Stimulated activated CD8-positive, alpha-beta memory T cell treated with anti-CD3 and anti-CD28 coated beads, Interleukin-12 subunit alpha, Interleukin-12 subunit beta, amount 100 ng/mL, for 4 hours (primary cell): ENCODE measurements around the gene CD68.

Source experiments
- DNase-seq: peaks from one replicate; pipeline ENCODE4 v3.0.0-alpha.2; 2020; ENCODE audit warnings: low read depth

CD68 gene, protein sequence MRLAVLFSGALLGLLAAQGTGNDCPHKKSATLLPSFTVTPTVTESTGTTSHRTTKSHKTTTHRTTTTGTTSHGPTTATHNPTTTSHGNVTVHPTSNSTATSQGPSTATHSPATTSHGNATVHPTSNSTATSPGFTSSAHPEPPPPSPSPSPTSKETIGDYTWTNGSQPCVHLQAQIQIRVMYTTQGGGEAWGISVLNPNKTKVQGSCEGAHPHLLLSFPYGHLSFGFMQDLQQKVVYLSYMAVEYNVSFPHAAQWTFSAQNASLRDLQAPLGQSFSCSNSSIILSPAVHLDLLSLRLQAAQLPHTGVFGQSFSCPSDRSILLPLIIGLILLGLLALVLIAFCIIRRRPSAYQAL

DNA sequence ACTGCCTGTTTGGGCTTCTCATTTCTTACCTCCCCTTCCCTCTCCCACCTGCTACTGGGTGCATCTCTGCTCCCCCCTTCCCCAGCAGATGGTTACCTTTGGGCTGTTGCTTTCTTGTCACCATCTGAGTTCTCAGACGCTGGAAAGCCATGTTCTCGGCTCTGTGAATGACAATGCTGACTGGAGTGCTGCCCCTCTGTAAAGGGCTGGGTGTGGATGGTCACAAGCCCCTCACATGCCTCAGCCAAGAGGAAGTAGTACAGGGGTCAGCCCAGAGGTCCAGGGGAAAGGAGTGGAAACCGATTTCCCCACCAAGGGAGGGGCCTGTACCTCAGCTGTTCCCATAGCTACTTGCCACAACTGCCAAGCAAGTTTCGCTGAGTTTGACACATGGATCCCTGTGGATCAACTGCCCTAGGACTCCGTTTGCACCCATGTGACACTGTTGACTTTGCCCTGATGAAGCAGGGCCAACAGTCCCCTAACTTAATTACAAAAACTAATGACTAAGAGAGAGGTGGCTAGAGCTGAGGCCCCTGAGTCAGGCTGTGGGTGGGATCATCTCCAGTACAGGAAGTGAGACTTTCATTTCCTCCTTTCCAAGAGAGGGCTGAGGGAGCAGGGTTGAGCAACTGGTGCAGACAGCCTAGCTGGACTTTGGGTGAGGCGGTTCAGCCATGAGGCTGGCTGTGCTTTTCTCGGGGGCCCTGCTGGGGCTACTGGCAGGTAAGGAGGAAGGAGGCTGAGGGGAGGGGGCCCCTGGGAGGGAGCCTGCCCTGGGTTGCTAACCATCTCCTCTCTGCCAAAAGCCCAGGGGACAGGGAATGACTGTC is at the start of gene CD68:
CD68 (plus strand) TSS at position 638 of the 833 bp plus-strand sequence; CDS start at position 678, 40 bp downstream.
- DNase-seq, result peak; percentile 55

- no peak for DNase-seq
These were observed 49.2 kb upstream of the CD68 start for GRCh38 chr17:7530023-7530900.

GRCh38 chr17:7538050-7538449 is 41.4 kb upstream of the CD68 start:
- no peak for DNase-seq

GRCh38 chr17:7538891-7539545 is 40.4 kb upstream of the CD68 start:
- DNase-seq, result no peak

- DNase-seq, result no peak
These were observed 38.3 kb upstream of the CD68 start for GRCh38 chr17:7541074-7541621.

DNA sequence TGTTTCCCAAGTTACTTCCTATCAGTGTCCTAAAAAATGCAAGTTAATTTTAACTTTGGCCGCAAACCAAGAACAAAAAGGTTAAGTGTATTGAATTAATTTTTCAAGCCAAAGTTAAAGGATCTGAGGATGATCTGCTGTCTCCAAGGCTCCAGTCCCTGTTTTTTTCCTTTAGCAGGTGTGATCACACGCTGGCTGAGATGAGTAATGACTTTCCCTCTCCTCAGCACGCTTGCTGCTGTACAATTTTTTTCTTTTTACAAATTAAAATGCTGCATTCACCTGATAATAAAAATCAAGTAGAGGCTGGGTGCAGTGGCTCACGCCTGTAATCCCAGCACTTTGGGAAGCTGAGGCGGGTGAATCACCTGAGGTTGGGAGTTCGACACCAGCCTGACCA is 34.5 kb upstream of the CD68 start:
- no peak for DNase-seq

- DNase-seq, result peak; percentile 34
These were observed 30.6 kb upstream of the CD68 start, which contains the start of gene TNFSF12 for GRCh38 chr17:7548585-7549400. TNFSF12 (plus strand) TSS chr17:7549058; CDS start chr17:7549154, 96 bp downstream.

DNA sequence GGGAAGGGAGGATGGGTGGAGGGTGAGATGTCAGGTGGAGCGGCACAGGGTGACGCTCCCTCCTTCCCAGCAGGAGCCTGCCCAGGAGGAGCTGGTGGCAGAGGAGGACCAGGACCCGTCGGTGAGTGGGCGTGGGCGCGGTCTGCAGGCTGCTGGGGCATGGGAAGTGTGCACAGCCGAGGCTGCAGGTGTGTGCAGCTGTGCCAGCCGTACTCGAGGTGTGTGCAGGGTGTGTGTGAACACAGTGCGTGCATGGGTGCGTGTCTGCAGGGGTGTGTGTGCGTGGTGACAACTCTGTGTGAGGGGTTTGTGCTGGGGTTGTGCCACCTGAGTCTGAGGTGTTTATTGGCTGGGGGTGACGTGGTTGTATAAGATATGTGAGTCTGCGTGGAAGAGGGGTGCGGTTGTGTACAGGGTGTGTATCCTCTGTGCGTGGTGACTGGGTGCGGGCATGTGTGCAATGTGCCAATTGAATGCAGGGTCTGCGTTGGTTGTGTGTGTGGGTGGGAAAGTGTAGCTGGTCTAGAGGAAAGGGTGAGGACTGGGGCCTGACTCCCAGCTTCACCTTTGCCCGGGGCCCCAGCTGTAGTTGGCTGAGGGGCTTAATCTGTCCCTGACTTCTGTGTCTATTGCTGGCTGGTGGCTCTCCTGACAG is 29.9 kb upstream of the CD68 start:
- no peak for DNase-seq

DNA sequence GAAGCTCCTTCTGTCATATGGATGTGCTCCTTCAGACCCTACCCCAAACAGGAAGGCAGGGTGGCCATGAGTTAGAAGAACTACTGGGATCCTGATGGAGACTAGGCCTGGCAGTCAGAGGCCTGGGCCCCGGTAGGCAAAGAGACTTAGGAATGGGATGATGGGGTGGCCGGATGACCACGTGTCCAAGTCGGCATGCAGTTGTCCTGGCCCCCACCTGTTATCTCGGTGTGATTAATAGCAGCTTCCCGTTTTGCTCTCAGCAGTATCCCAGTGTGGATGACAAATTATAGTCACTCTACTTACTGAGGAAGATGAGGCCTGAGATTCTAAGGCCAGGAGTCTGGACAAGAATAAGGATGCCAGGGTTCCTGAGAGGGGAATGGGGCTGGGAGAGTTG is 29.1 kb upstream of the CD68 start:
- no peak for DNase-seq

- DNase-seq, result no peak
These were observed 28.0 kb upstream of the CD68 start for GRCh38 chr17:7551396-7551795.

GRCh38 chr17:7552621-7553051 is 26.8 kb upstream of the CD68 start:
- DNase-seq, result no peak

DNA sequence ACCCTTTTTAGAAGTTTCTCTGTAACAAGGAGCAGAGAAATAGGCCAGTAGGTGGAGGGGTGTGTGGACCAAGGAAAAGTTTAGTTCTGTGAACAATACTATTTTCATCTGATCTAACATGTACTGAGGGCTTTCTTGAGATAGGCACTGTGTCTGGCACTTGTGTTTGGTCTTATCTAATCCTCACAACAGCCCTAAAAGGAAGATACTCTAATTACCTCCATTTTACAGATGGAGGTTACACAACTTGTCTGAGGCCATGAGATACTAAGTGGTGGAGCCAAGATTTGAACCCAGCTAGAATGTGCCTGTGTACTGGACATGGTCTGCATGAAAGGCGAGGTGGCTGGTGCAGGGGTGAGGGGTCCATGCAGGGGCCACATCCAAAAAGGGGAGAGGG is 26.1 kb upstream of the CD68 start:
- no peak for DNase-seq

- DNase-seq, result no peak
These were observed 24.0 kb upstream of the CD68 start for GRCh38 chr17:7555320-7555948.

GRCh38 chr17:7556627-7557026 is 22.8 kb upstream of the CD68 start:
- no peak for DNase-seq

DNA sequence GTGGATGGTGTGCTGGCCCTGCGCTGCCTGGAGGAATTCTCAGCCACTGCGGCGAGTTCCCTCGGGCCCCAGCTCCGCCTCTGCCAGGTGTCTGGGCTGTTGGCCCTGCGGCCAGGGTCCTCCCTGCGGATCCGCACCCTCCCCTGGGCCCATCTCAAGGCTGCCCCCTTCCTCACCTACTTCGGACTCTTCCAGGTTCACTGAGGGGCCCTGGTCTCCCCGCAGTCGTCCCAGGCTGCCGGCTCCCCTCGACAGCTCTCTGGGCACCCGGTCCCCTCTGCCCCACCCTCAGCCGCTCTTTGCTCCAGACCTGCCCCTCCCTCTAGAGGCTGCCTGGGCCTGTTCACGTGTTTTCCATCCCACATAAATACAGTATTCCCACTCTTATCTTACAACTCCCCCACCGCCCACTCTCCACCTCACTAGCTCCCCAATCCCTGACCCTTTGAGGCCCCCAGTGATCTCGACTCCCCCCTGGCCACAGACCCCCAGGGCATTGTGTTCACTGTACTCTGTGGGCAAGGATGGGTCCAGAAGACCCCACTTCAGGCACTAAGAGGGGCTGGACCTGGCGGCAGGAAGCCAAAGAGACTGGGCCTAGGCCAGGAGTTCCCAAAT is 22.2 kb upstream of the CD68 start:
- DNase-seq, result no peak

DNA sequence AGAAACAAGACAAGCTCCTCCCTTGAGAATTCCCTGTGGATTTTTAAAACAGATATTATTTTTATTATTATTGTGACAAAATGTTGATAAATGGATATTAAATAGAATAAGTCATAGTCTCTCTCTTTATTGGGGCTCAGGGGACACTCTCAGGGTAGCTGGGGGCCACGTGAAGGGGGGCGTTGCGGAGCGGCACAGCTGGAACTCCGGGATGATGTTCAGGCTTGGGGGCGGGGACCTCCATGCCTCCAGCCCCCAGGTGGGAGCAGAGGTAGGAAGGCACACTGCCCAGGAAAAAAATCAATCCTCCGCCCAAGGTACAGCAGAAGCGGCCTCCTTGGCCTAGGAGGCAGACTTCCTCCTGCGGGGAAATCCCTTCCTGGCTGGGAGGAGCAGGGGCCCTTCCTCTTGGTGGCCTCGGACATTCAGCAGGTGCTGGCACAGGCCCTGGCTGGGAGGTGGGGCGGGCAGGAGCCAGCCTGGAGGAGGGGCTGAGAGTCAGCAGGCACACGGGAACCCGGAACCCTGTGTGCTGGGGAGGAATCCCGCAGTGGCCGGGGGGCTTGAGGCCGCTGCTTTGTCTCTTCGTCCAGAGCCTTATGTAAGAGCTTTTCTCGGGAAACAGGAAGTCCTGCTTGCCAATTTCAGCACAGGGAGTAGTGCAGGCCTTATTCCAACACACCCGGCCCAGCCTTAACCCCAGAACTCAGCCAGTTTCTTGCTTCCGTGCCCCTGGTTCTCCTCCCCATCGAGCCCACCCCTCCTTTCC is 21.5 kb upstream of the CD68 start:
- no peak for DNase-seq

GRCh38 chr17:7558544-7559319 is 20.7 kb upstream of the CD68 start, which contains the start of gene TNFSF13:
TNFSF13 (plus strand) TSS chr17:7558750; CDS start chr17:7559040, 290 bp downstream.
- DNase-seq, result no peak
